Measurements from ENCODE around the gene TPSB2.

The TPSB2 gene

GRCh38 chr16:1218930-1219611 is 10.9 kb downstream of the TPSB2 start:
- DNase-seq (ENCODE audit: low read depth) = no peak

- DNase-seq (ENCODE audit: low read depth) = no peak
Measured at GRCh38 chr16:1218061-1218929, 11.7 kb downstream of the TPSB2 start.

GRCh38 chr16:1217526-1217925 is 12.5 kb downstream of the TPSB2 start:
- no peak for DNase-seq (ENCODE audit: low read depth)

- DNase-seq (ENCODE audit: low read depth) = no peak
Measured at GRCh38 chr16:1216681-1217400, 13.1 kb downstream of the TPSB2 start.

- DNase-seq (ENCODE audit: low read depth) = no peak
Measured at GRCh38 chr16:1216296-1216619, 13.7 kb downstream of the TPSB2 start.

GRCh38 chr16:1215574-1216295 is 14.2 kb downstream of the TPSB2 start:
- DNase-seq (ENCODE audit: low read depth) = no peak

GRCh38 chr16:1214719-1215118 is 15.3 kb downstream of the TPSB2 start:
- no peak for DNase-seq (ENCODE audit: low read depth)

- DNase-seq (ENCODE audit: low read depth) = no peak
Measured at GRCh38 chr16:1213796-1214372, 16.1 kb downstream of the TPSB2 start.

- no peak for DNase-seq (ENCODE audit: low read depth)
Measured at GRCh38 chr16:1213231-1213630, 16.8 kb downstream of the TPSB2 start.

GRCh38 chr16:1212616-1213194 is 17.3 kb downstream of the TPSB2 start:
- no peak for DNase-seq (ENCODE audit: low read depth)

GRCh38 chr16:1211451-1212268 is 18.3 kb downstream of the TPSB2 start:
- DNase-seq (ENCODE audit: low read depth) = no peak

- no peak for DNase-seq (ENCODE audit: low read depth)
Measured at GRCh38 chr16:1210461-1210860, 19.5 kb downstream of the TPSB2 start.

GRCh38 chr16:1209081-1209480 is 20.9 kb downstream of the TPSB2 start:
- DNase-seq (ENCODE audit: low read depth) = no peak

- no peak for DNase-seq (ENCODE audit: low read depth)
Measured at GRCh38 chr16:1208239-1208830, 21.6 kb downstream of the TPSB2 start.

GRCh38 chr16:1206786-1207185 is 23.2 kb downstream of the TPSB2 start:
- DNase-seq (ENCODE audit: low read depth) = no peak

GRCh38 chr16:1206326-1206725 is 23.7 kb downstream of the TPSB2 start:
- DNase-seq (ENCODE audit: low read depth) = no peak

- no peak for DNase-seq (ENCODE audit: low read depth)
Measured at GRCh38 chr16:1204933-1205332, 25.1 kb downstream of the TPSB2 start.

- no peak for DNase-seq (ENCODE audit: low read depth)
Measured at GRCh38 chr16:1202274-1202673, 27.7 kb downstream of the TPSB2 start.

- no peak for DNase-seq (ENCODE audit: low read depth)
Measured at GRCh38 chr16:1201444-1201843, 28.5 kb downstream of the TPSB2 start.

- no peak for DNase-seq (ENCODE audit: low read depth)
Measured at GRCh38 chr16:1200014-1200627, 29.9 kb downstream of the TPSB2 start.

Data from stimulated activated CD8-positive, alpha-beta memory T cell treated with anti-CD3 and anti-CD28 coated beads, Interleukin-7, amount 100 ng/mL, for 24 hours (primary cell).